Posterior vena cava (tissue), 2 donors: Measurements from ENCODE around the gene ZNF229. TPM values are rescaled to one million over a fixed set of nuclear protein-coding genes. Genes with fewer than 3 reads are reported as not detected.
"Not testable (repeated sequence)": the region's sequence is repeated elsewhere in the genome, so short reads cannot be mapped to it uniquely, and the experiment has no call there.

ENCODE experiments used
- DNase-seq: peaks from one replicate; pipeline ENCODE4 v3.0.0-alpha.2; 2020; ENCODE audit warnings: low spot score
- intact Hi-C, 2 donors: fragments of 100-400 bp; cut with DNase I; formaldehyde crosslinking; loops; one replicate each; pipeline versions ENCODE4 v1.14.1 to v1.14.2; 2022 to 2023
- long read RNA-seq, 2 donors: library from polyadenylated mRNA; unstranded; transcript quantifications; one replicate each; pipeline ENCODE4 v2.0.0, GENCODE V29; 2020 to 2021
- total RNA-seq, 2 donors: library from RNA; stranded (reverse); fragmentation: NEBNext Ultra II Directional; extraction: Animal tissue kit (Norgen Biotek cat#: 25700); gene quantifications; one replicate each; pipeline ENCODE4 v1.2.1, GENCODE V29; 2021
- donor health status: DM: yes; HTN: yes; CAD: no.
- donor health status: DM: yes; HTN: yes; CAD: no.

The ZNF229 gene
- 1 to 10 TPM; 3.4 to 4.6 TPM for total RNA-seq
- long read RNA-seq, donor 1, partial matches to known transcripts: 0 of 1 reads
- long read RNA-seq, donor 1, other reads (novel, unspliced or antisense): 1 of 1 reads
- long read RNA-seq, donor 2, partial matches to known transcripts: 1 of 3 reads
- long read RNA-seq, donor 2, other reads (novel, unspliced or antisense): 2 of 3 reads

DNA sequence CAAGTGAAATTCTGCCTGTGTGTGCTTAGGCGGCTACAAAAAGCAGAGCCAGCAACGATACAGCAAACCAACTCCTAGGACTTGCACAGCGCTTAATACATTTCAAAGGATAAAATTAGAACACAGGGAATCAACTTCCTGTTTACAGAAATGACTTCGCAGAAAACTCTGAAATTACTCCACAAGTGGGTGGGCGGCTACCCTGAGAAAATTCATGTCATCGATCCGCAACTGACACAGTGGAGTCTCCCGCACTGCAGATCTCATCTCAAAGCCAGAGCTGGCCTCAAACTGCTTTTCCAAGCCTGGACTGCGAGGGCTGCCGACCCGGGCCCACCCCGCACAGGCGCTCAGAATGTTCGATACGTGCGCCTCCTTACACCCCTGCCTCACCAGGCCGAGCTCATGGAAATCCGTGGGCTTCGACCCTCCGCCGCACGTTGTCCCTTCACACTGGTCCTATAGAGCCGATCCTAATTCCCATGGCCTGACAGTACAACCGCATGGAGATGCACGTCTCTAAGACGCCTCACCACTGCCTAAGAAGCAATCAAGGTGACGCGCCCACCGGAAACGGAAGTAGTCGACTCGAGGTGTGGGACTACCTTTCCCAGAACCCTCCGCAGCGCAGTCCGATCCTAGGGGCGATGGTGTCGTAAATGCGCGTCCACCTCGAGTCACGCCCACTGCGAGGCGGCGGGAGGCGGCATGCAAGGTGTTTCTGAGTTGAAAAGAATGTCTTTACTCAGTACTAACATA is at the start of gene ZNF229:
TSS of gene ZNF229 (minus strand) at position 557 of the 759 bp plus-strand sequence. CDS start 5,625 bp downstream, outside the sequence.
- intact Hi-C loops: no loop called here
- peak; percentile 94 for DNase-seq

DNA sequence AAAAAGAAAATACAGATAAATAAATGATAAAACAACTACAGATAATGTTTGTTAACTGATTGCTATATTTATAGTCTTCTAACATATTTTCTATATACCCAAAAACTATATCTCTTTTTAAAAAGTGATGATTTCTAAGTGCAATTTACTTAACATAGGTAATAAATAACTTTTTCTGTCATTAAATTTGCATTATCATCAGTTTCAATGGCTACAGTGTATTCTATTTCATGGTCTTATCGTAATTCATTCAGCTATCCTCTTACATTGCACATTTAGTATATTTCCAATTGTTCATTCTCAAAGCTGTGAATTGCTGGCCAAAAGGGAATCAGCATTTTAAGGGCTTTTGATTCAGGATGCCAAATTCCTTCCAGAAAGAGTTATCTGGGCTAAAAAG is 48.4 kb upstream of the ZNF229 start:
- DNase-seq: no peak
- intact Hi-C loops: no loop called here

DNA sequence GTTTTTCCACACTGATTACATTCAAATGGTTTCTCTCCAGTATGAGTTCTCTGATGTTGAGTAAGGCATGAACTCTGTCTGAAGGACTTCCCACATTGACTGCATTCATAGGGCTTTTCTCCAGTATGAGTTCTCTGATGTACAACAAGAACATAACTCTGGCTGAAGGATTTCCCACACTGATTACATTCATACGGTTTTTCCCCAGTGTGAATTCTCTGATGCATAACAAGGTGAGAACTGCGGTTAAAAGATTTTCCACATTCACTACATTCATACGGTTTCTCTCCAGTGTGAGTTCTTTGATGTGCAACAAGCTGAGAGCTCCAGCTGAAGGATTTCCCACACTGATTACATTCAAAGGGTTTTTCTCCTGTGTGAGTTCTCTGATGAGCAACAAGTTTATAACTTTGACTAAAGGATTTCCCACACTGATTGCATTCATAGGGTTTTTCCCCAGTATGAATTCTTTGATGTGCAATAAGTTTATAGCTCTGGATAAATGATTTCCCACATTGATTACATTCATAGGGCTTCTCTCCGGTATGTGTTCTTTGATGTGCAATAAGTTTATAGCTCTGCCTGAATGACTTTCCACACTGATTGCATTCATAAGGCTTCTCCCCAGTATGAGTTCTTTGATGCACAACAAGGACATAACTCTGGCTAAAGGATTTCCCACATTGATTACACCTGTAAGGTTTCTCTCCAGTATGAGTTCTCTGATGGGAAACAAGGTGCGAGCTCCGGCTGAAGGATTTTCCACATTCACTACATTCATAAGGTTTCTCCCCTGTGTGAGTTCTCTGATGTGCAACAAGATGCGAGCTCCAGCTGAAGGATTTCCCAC is 28.5 kb upstream of the ZNF229 start:
- DNase-seq: no peak
- intact Hi-C loops: no loop called here

DNA sequence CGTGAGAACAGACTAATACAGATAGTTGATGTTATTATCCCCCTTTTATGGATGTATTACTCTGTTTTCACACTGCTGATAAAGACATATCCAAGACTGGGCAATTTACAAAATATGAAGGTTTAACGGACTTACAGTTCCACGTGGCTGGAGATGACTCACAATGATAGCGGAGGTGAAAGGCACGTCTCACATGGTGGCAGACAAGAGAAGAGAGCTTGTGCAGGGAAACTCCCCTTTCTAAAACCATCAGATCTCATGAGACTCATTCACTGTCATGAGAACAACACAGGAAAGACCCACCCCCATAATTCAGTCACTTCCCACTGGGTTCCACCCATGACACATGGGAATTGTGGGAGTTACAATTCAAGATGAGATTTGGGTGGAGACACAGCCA is 20.5 kb upstream of the ZNF229 start:
- intact Hi-C loops, DNase-seq: not testable (repeated sequence)

DNA sequence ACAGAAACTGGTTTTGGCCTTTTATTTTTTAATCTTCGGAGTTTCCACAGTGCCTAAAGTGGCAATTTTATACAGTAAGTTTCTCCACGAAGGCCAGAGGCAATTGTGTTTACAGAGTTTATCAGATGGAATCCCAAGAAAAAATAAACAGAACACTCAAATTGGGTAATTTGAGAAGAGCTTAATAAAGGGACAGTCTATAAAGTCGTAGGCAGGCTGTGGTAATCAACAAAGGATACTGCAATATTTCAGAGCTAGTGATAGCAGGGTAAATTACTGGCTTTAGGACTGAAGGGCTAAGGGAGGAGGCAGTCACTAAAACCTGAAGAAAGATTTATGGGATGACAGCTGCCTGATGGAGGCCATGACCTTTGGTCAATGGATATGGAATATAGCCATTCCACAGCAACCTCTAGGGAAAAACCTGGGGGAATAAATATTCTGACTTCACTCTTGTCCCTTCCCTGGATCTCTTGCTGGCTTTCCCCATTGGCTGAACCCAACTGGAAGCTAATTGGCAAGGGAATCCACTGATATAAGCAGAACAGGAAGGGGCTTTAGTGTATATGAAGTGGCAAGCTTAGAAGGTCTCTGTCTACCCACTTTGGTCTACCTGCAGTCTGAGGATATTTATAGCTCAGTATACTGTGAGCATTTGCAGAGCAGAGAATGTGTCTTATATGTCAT is 14.5 kb upstream of the ZNF229 start:
- DNase-seq, intact Hi-C loops: not testable (repeated sequence)

- intact Hi-C loops: not testable (repeated sequence)
Measured at GRCh38 chr19:44456016-44456415, 7.7 kb upstream of the ZNF229 start.

GRCh38 chr19:44455100-44455499 is 6.8 kb upstream of the ZNF229 start:
- intact Hi-C loops: no loop called here
- DNase-seq: no peak

More at GRCh38 chr19:44456016-44456415, 7.7 kb upstream of the ZNF229 start:
- not testable (repeated sequence) for DNase-seq

- intact Hi-C loops: no loop called here
Measured at GRCh38 chr19:44452367-44452766, 4.1 kb upstream of the ZNF229 start.

DNA sequence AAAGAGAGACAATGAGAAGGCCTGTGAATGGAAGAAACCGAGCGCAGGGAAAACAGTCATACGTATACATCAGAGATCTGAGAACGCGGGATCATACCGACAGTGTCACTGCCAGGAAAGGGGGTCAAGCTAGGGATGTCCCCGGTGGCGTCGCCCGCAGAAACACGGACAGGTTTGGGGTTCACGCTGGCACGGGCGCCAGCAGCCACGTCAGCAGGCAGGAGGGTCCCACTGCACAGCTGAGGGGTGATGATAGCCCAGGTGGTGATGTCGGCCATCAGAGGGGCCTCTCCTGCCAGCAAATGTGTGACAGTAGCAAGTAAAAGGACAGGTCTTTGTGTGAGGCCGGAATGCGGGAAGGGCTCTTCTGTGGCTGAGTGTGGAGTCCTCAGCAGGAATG is 3.4 kb upstream of the ZNF229 start:
- intact Hi-C loops: no loop called here
- no peak for DNase-seq

More at GRCh38 chr19:44452367-44452766, 4.1 kb upstream of the ZNF229 start:
- DNase-seq: no peak

GRCh38 chr19:44438441-44438840 is 9.8 kb downstream of the ZNF229 start:
- intact Hi-C loops: no loop called here
- DNase-seq: no peak

GRCh38 chr19:44435441-44435840 is 12.8 kb downstream of the ZNF229 start:
- no peak for DNase-seq
- intact Hi-C loops: no loop called here

GRCh38 chr19:44430956-44431355 is 17.3 kb downstream of the ZNF229 start:
- DNase-seq: no peak
- intact Hi-C loops: no loop called here

DNA sequence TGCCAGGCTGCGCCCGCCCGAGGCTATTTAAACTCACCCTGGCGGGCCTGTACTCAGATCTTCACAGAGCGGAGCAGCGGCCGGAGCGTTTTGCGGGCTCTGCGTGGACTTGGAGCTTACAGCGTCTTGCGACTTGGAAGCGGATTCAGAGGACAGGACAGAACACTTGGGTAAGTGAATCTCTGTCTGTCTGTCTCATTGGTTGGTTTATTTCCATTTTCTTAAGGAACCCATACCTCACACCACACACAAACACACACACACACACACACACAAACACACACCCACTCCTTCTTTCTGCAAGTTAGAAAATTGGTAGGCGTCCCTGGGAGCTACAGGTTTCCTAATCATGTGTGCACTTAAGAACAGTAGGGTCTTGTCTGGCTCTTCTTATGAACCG is 32.7 kb downstream of the ZNF229 start:
- DNase-seq, intact Hi-C loops: not testable (repeated sequence)

DNA sequence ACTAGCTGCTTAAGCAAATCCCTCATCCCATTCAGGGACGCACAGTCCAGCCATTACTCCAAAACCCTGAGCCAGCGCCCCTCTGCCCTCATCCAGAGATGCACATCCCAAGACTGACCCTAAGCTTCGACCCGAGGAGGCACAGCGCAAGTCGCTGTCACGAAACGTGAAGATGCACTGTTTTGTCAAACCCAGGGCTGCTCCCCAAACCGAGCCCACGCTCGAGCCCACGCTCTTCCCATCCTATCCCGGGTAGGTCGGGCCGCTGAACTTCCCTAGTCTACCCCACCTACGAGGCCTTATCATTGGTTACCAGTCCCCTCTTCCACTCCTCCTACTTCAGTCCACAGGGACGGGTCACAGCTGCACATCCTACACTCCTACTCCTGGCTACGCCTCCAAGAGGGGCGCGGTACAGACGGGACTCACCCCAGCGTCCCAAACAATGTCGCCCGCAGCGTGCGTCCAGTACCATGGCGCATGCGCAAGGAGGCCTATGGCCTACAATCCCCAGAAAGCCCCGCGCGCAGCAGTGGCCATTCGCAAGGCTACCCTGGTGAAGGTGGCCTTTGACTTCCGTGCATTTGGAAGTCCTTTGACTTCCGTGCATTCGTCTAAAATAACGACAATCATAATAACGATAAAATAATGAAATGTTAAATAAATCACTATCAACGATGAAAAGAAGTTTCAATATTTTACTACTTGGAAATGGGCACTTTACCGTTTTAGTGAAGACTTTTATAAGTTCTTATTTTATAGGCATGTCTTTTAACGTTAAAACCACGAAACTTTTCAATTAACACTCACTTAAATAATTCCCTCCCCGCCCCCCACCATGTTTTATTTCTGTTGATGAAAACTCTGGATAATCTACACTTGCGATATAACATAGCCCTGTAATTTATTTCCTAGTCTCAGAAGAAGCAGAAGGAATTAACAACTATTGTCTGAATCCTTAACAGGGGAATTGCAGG is 46.8 kb downstream of the ZNF229 start, which contains the start of gene ZNF285:
TSS of gene ZNF285 (minus strand) at position 470 of the 977 bp plus-strand sequence. CDS start 4,395 bp downstream, outside the sequence.
- intact Hi-C loops: no loop called here
- DNase-seq: peak; percentile 98

DNA sequence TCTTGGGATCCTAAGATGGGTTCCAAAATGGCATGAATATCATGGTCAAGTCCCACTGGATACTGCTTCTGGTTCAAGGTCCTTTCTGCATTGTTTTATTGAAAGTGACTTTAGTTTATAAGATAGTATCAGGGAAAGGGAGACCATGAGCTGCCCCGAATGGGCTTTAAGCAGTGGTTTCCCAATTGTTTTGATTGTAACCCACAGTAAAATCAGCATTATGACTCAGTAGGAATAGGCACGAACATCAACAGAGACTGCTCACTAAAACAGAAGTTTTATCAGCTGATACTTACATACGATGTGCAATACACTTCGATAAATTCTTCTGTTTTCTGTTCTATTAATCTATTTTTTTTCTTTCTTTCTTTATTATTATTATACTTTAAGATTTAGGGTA is 59.0 kb downstream of the ZNF229 start:
- intact Hi-C loops, DNase-seq: not testable (repeated sequence)
